Endothelial cell (in vitro differentiated cells): ENCODE measurements around the gene SURF2. TPM values are rescaled to one million over a fixed set of nuclear protein-coding genes. Genes with fewer than 3 reads are reported as not detected.
A peak's percentile ranks its signal among the peaks of the same experiment; 100 is the strongest.

Experiments
- DNase-seq: peaks from one replicate; pipeline ENCODE4 v3.0.0; 2021; ENCODE audit warnings: low spot score
- H3K27ac Mint-ChIP-seq: one replicate; pipeline ENCODE4 v1.8.0; 2021; ENCODE audit warnings: mixed read lengths, inconsistent platforms; ENCODE audit not compliant: unreplicated experiment
- H3K27me3 Mint-ChIP-seq: one replicate; pipeline ENCODE4 v1.8.0; 2021; ENCODE audit warnings: mild to moderate bottlenecking, moderate library complexity, mixed read lengths, inconsistent platforms; ENCODE audit not compliant: unreplicated experiment
- H3K36me3 Mint-ChIP-seq: one replicate; pipeline ENCODE4 v1.8.0; 2021; ENCODE audit warnings: mild to moderate bottlenecking, low read depth, mixed read lengths, inconsistent platforms; ENCODE audit not compliant: unreplicated experiment
- H3K4me1 Mint-ChIP-seq: one replicate; pipeline ENCODE4 v1.8.0; 2021; ENCODE audit warnings: mild to moderate bottlenecking, mixed read lengths, inconsistent platforms; ENCODE audit not compliant: unreplicated experiment
- H3K4me3 Mint-ChIP-seq: one replicate; pipeline ENCODE4 v1.8.0; 2021; ENCODE audit warnings: mild to moderate bottlenecking, mixed read lengths, inconsistent platforms; ENCODE audit not compliant: unreplicated experiment
- H3K9me3 Mint-ChIP-seq: one replicate; pipeline ENCODE4 v1.8.0; 2021; ENCODE audit warnings: mixed read lengths, inconsistent platforms; ENCODE audit not compliant: unreplicated experiment
- CTCF ChIP-seq: fragments of 200-600 bp; sonication (generic); IDR thresholded peaks from one replicate; pipeline ENCODE4 v1.5.0; 2021; ENCODE audit warnings: antibody characterized with exemption; ENCODE audit not compliant: unreplicated experiment
- total RNA-seq: library from RNA; stranded (reverse); fragmentation: NEBNext Ultra II Directional; extraction: Animal tissue kit (Norgen Biotek cat#: 25700); gene quantifications from one replicate; pipeline ENCODE4 v1.2.1, GENCODE V29; 2021; ENCODE audit not compliant: unreplicated experiment

The SURF2 gene
- total RNA-seq, 1 donor from 2014 or later = 11.9 TPM

GRCh38 chr9:133361507-133362092 is 5.2 kb downstream of the SURF2 start:
- H3K9me3 Mint-ChIP-seq = no peaks in the 10 kb centered on the region
- peaks cover 5% of the 10 kb centered on the region for H3K27me3 Mint-ChIP-seq
- DNase-seq = no peak
- peaks cover 6% of the 10 kb centered on the region for H3K4me1 Mint-ChIP-seq
- TF ChIP-seq CTCF = no peak
- H3K27ac Mint-ChIP-seq = peak overlapping the region; percentile 45
- H3K4me3 Mint-ChIP-seq = peak overlapping the region; percentile 31
- peaks cover 48% of the 10 kb centered on the region for H3K36me3 Mint-ChIP-seq

GRCh38 chr9:133362359-133363044 is 6.2 kb downstream of the SURF2 start:
- H3K36me3 Mint-ChIP-seq = peaks cover 48% of the 10 kb centered on the region
- no peak for DNase-seq

GRCh38 chr9:133366435-133366834 is 10.1 kb downstream of the SURF2 start:
- no peak overlapping the region for H3K4me3 Mint-ChIP-seq
- peaks cover 42% of the 10 kb centered on the region for H3K36me3 Mint-ChIP-seq
- no peaks in the 10 kb centered on the region for H3K4me1 Mint-ChIP-seq
- no peak for TF ChIP-seq CTCF
- DNase-seq = no peak
- H3K27me3 Mint-ChIP-seq = peaks cover 7% of the 10 kb centered on the region
- no peaks in the 10 kb centered on the region for H3K9me3 Mint-ChIP-seq
- no peak overlapping the region for H3K27ac Mint-ChIP-seq

More at GRCh38 chr9:133362359-133363044, 6.2 kb downstream of the SURF2 start:
- H3K27me3 Mint-ChIP-seq = peaks cover 5% of the 10 kb centered on the region
- H3K4me3 Mint-ChIP-seq = no peak overlapping the region
- H3K4me1 Mint-ChIP-seq = peaks cover 5% of the 10 kb centered on the region
- no peak overlapping the region for H3K27ac Mint-ChIP-seq
- TF ChIP-seq CTCF = no peak
- H3K9me3 Mint-ChIP-seq = no peaks in the 10 kb centered on the region

- Mint-ChIP-seq H3K4me3 (no peak overlapping the region), H3K9me3 (no peaks in the 10 kb centered on the region), H3K36me3 (peaks cover 40% of the 10 kb centered on the region), H3K27me3 (peaks cover 7% of the 10 kb centered on the region), H3K27ac (no peak overlapping the region), H3K4me1 (no peaks in the 10 kb centered on the region)
- DNase-seq = no peak
- TF ChIP-seq CTCF = no peak
Measured at GRCh38 chr9:133367221-133367620, 10.9 kb downstream of the SURF2 start.

GRCh38 chr9:133367778-133368177 is 11.4 kb downstream of the SURF2 start:
- H3K36me3 Mint-ChIP-seq = peaks cover 38% of the 10 kb centered on the region
- no peak for DNase-seq
- TF ChIP-seq CTCF = no peak
- no peaks in the 10 kb centered on the region for H3K9me3 Mint-ChIP-seq
- no peaks in the 10 kb centered on the region for H3K4me1 Mint-ChIP-seq
- H3K27me3 Mint-ChIP-seq = peaks cover 7% of the 10 kb centered on the region
- no peak overlapping the region for H3K4me3 Mint-ChIP-seq
- no peak overlapping the region for H3K27ac Mint-ChIP-seq
